ENCODE results near the gene NSUN2. TPM values are rescaled to one million over a fixed set of nuclear protein-coding genes. Genes with fewer than 3 reads are reported as not detected.

Gene NSUN2
- total and polyA plus RNA-seq, 12 donors: 21.3 to 66.8 (median 40.2) TPM

DNA sequence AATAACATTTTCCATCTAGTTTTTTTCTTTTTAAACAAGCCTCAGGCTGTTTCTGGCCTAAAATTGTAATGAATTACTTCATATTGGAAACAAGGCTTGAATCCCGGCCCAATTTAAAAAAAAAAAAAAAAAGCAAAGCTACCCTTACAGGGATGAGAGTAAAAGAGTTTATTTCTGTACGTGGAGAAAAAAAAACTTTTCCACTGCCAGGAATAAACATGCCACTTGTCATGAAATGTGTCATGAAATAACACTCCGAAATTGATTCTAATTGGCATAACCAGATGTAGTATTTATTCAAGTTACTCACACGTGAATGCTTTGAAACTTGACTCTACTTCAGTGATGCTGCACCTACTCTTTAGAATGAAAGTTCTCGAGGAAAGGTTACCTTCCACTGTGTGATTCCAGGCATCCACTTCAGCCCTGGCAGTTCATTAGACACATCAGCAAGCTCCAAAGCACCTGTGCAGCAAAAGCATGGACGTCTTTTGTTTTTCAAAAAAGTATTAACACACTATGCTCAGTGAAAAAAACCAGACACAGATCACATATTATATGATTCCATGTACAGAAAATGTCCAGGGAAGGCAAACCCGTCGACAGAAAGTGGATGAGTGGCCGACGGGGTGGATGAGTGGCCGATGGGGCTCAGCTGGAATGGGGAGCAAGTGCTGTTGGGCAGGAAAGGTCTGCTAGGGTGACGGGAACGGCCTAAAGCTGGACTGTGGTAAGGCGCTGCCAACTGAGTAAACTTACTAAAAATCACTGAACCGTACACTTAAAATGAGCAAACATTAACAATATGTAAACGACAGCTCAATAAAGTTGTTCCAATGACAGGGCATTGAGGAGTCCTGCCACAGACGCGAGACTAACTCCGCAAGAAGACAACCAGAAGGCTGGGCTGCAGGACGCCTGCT, 21.2 kb downstream of the NSUN2 start:
- H3K27me3 ChIP-seq: no peaks in the 10 kb centered on the region
- no peaks in the 10 kb centered on the region for H3K9me3 ChIP-seq (replicated peaks in 1 of 3)
- WGBS, 4 donors: 89 to 91% (median 89%) methylated on average over 20 of the region's 20 CpGs
- no peaks in the 10 kb centered on the region for H3K4me1 ChIP-seq (replicated peaks in 1 of 2)
- DNase-seq: no peak
- H3K27ac ChIP-seq: no peak overlapping the region
- intact Hi-C loops (cut with DNase I): no loop called here
- TF ChIP-seq, protein P1, sequence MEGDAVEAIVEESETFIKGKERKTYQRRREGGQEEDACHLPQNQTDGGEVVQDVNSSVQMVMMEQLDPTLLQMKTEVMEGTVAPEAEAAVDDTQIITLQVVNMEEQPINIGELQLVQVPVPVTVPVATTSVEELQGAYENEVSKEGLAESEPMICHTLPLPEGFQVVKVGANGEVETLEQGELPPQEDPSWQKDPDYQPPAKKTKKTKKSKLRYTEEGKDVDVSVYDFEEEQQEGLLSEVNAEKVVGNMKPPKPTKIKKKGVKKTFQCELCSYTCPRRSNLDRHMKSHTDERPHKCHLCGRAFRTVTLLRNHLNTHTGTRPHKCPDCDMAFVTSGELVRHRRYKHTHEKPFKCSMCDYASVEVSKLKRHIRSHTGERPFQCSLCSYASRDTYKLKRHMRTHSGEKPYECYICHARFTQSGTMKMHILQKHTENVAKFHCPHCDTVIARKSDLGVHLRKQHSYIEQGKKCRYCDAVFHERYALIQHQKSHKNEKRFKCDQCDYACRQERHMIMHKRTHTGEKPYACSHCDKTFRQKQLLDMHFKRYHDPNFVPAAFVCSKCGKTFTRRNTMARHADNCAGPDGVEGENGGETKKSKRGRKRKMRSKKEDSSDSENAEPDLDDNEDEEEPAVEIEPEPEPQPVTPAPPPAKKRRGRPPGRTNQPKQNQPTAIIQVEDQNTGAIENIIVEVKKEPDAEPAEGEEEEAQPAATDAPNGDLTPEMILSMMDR (IDR thresholded peaks at IDR 0.05): no peak
- TF ChIP-seq POLR2A (IDR thresholded peaks at IDR 0.05): no peak
- H3K4me3 ChIP-seq: no peak overlapping the region
- peaks cover 0 to 86% of the 10 kb centered on the region in 2 donors for H3K36me3 ChIP-seq (replicated peaks in 1 of 2)

GRCh38 chr5:6608016-6608415, 24.8 kb downstream of the NSUN2 start:
- 87 to 98% (median 93%) methylated on average over 3 of the region's 3 CpGs for WGBS, 4 donors
- Histone ChIP-seq H3K4me3 (no peak overlapping the region), H3K27ac (no peak overlapping the region), H3K9me3 (replicated peaks in 1 of 3) (no peaks in the 10 kb centered on the region), H3K36me3 (replicated peaks in 1 of 2) (peaks cover 0 to 98% of the 10 kb centered on the region in 2 donors), H3K27me3 (no peaks in the 10 kb centered on the region), H3K4me1 (replicated peaks in 1 of 2) (no peaks in the 10 kb centered on the region)
- DNase-seq: no peak
- intact Hi-C loops (cut with DNase I): no loop called here
- TF ChIP-seq, protein P1 (IDR thresholded peaks at IDR 0.05): no peak
- TF ChIP-seq POLR2A (IDR thresholded peaks at IDR 0.05): no peak

DNA sequence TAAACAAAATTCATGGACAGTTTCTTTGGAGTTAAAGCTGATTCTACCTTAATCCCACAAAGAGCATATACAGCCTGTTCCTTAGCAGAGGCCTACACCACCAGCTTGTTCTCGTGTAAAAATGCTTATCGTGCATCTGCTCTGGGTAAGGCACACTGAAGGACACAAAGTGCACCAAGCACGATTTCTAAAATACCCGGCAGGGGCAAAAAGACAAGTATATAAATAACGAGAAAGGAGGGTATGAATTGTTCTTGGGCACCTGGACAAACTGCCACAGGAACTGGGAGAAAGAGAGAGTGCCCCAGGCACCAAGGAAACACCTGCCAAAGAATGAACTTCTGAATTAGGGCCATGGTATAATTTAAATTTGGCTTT, 25.3 kb downstream of the NSUN2 start:
- Histone ChIP-seq H3K4me1 (replicated peaks in 1 of 2) (no peaks in the 10 kb centered on the region), H3K27me3 (no peaks in the 10 kb centered on the region), H3K9me3 (replicated peaks in 1 of 3) (no peaks in the 10 kb centered on the region), H3K27ac (no peak overlapping the region), H3K4me3 (no peak overlapping the region), H3K36me3 (replicated peaks in 1 of 2) (peaks cover 0 to 98% of the 10 kb centered on the region in 2 donors)
- intact Hi-C loops (cut with DNase I): no loop called here
- no peak for DNase-seq
- 89 to 92% (median 91%) methylated on average over 5 of the region's 5 CpGs for WGBS, 4 donors
- TF ChIP-seq, protein P1 (IDR thresholded peaks at IDR 0.05): no peak
- no peak for TF ChIP-seq POLR2A (IDR thresholded peaks at IDR 0.05)

DNA sequence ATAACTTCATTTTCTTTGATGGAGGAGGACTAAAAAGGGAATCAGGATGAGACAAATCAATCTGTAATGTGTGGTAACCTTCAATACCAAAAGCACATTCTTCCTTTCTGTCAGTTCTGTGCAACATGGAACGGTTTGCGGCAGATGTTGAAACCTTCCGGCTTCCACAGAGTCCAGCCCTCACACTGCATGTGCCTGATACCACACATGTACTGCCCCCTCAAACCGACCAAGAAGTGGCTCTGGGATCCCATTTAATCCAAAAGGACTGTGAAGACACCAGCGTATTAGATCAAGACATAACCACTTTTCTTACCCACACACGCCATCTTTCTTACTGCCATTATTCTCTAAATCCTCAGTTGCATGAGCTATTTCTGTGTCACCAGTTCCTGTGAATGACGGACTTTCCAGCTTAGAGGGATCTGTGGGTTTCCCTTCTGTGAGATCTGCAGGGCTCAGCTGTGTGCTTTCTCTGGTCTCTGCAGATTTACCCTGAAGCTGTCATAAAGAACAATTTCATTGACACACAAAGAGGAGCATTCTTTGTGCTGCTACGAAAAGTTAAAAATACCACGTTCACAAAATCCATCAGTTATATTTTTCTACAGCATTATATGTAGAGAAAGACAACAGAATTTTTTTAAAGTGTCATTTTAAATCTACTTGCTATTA, 25.8 kb downstream of the NSUN2 start:
- peaks cover 0 to 98% of the 10 kb centered on the region in 2 donors for H3K36me3 ChIP-seq (replicated peaks in 1 of 2)
- no peak for DNase-seq
- no peaks in the 10 kb centered on the region for H3K27me3 ChIP-seq
- intact Hi-C loops (cut with DNase I): no loop called here
- WGBS, 4 donors: 79 to 94% (median 92%) methylated on average over 9 of the region's 9 CpGs
- H3K27ac ChIP-seq: no peak overlapping the region
- H3K9me3 ChIP-seq (replicated peaks in 1 of 3): no peaks in the 10 kb centered on the region
- H3K4me1 ChIP-seq (replicated peaks in 1 of 2): no peaks in the 10 kb centered on the region
- TF ChIP-seq, protein P1 (IDR thresholded peaks at IDR 0.05): no peak
- TF ChIP-seq POLR2A (IDR thresholded peaks at IDR 0.05): no peak
- H3K4me3 ChIP-seq: no peak overlapping the region

Data from adrenal gland (tissue), 12 donors.